Choroid plexus epithelial cell (primary cell): Measurements from ENCODE around the gene SPAG8.

Experiments
- DNase-seq: peaks from one replicate; pipeline ENCODE4 v3.0.0-alpha.2; 2010; ENCODE audit warnings: low read depth
- H3K4me3 ChIP-seq: 2 replicates; pipeline ENCODE4 v1.5.1; 2011; ENCODE audit warnings: low read depth, mild to moderate bottlenecking, control low read depth, low read length, moderate library complexity
- TF ChIP-seq, protein P1 (sequence below): conservative IDR thresholded peaks from 2 replicates; pipeline ENCODE4 v1.5.1; 2011; ENCODE audit warnings: low read depth, mild to moderate bottlenecking, control low read depth, inconsistent platforms, low read length, moderate library complexity

The SPAG8 gene

DNA sequence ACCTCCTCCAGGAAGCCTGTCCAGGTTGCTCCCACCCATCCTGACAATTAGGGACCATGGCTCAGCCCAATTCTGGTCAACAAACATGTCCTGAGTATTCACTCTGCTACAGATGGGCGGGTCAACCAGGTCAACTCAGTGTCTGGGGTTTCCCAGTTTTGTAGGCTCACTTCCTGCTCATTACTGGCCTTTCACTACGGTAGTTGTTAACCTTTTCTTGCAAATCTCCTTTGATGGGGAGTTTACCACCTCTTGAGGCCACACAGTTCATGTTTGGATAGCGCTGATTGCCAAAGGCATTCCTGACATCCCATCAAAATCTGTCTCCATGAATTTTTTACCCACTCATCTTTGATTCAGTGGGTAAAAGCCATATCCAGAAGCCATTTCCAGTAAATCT is 30.7 kb upstream of the SPAG8 start:
- H3K4me3 ChIP-seq, result no peak overlapping the region
- no peak for DNase-seq
- TF ChIP-seq, protein P1, sequence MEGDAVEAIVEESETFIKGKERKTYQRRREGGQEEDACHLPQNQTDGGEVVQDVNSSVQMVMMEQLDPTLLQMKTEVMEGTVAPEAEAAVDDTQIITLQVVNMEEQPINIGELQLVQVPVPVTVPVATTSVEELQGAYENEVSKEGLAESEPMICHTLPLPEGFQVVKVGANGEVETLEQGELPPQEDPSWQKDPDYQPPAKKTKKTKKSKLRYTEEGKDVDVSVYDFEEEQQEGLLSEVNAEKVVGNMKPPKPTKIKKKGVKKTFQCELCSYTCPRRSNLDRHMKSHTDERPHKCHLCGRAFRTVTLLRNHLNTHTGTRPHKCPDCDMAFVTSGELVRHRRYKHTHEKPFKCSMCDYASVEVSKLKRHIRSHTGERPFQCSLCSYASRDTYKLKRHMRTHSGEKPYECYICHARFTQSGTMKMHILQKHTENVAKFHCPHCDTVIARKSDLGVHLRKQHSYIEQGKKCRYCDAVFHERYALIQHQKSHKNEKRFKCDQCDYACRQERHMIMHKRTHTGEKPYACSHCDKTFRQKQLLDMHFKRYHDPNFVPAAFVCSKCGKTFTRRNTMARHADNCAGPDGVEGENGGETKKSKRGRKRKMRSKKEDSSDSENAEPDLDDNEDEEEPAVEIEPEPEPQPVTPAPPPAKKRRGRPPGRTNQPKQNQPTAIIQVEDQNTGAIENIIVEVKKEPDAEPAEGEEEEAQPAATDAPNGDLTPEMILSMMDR, result no peak

DNA sequence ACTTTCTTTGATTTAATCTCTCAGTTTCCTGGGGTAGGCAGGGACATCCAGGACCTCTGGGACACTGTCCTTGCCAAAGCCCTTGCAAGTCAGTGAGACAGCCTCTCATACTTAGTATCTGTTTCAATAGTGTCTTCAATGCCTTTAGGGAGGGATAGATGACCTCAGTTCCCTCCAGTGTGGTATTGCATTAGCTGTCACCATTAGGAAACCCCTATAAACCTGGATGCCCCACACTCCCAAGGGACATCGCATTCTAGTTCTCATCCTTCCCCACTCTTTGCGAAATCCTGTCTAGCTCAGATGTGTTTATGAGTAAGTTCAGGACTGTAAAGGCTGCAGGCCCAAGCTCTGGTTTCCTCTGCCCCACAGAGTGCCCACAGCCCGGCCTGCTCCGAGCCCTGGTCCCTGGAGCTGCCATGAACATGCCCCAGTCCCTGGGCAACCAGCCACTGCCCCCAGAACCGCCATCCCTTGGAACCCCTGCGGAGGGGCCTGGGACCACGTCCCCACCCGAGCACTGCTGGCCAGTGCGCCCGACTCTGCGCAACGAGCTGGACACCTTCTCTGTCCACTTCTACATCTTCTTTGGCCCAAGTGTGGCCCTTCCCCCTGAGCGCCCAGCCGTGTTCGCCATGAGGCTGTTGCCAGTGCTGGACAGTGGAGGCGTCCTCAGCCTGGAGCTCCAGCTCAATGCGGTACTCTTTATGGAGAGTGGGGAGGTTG is 30.1 kb upstream of the SPAG8 start:
- TF ChIP-seq, protein P1, result no peak
- no peak for DNase-seq
- no peak overlapping the region for H3K4me3 ChIP-seq

DNA sequence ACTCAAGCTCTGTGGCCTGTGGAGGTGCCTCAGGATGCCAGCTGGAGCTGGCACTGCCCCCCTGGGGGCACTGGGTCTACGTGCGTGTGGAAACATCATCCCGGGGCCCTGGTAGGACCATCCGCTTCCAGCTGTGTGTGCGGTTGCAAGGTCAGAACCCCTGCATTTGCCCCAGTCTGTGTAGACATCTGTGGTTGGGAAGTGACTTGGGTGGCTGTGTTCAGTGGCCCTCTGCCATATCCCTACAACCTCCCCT is 29.5 kb upstream of the SPAG8 start:
- TF ChIP-seq, protein P1, result no peak
- DNase-seq, result no peak
- no peak overlapping the region for H3K4me3 ChIP-seq

DNA sequence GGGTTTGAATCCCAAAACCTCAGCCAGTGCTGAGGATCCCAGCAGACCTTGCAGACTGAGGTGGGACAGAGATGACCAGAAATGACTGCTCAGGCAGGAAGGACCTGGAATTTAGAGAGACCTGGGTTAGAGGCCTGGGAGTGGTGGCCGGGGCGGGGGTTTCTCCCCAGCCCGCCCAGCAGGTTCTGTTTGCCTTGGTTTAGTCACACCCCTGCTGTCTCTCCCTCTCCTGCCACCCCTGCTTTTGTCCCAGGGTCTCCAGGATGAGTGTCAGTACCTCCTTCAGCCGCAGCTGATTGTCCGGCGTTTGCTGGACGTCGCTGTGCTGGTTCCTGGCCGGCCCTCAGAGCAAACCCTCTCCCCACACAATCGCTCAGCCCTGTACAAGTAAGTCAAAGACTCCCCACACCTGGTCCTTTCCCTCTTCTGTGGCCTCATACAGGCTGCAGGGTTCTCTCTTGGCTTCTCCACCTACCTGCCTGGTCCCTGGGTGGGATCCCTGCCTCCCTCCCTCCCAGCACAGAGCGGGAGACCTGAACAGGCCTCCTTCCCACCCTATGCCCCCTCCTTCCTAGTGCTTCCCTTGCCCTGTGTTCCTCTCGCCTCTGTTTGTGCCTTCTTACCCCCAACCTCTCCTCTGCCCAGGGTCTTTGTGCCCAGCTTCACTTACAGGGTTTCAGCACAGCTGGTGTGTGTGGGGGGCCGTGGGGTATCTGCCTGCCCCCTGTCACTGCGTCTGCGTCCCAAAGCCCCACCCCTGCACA is 29.0 kb upstream of the SPAG8 start:
- no peak for DNase-seq
- no peak overlapping the region for H3K4me3 ChIP-seq
- TF ChIP-seq, protein P1, result no peak

DNA sequence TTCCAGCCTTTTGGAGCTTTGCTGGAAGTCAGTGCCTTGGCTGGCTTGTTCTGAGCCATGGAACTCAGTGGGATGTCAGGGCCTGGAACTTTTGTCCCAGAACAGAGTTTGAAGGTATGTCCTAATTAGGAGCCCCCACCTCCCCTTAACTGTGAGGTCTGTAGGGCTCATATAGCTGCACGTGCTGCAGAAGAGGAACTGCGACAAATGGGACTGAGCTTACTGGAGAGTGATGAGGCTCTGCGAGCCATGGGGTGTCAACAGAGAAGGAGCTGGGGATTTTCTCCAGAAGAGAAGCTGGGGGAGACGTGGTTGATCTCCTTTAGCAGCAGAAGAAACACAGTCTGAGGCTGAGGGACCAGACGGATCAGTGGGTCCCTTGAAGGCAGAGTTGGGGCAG is 27.9 kb upstream of the SPAG8 start:
- H3K4me3 ChIP-seq, result no peak overlapping the region
- TF ChIP-seq, protein P1, result no peak
- no peak for DNase-seq

DNA sequence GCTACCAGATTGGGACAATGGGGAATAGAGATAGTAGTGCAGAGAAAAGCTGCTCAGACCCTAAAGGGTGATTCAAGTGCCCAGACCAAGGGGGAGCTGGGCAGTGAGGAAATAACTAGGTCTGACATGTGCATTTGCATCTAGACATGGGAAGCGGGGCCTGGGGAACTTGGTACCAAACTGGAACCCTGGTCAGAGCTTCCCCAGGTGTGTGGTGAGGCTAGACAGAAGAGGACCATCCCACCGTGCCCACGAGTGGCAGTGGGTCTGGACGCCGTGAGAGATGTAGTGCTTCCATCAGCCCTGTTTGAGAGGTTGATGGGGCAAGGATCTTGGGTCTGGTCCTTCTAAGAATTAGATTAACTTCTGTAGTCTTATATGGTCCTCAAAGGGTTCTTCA is 24.5 kb upstream of the SPAG8 start:
- H3K4me3 ChIP-seq, result no peak overlapping the region
- TF ChIP-seq, protein P1, result no peak
- DNase-seq, result no peak

DNA sequence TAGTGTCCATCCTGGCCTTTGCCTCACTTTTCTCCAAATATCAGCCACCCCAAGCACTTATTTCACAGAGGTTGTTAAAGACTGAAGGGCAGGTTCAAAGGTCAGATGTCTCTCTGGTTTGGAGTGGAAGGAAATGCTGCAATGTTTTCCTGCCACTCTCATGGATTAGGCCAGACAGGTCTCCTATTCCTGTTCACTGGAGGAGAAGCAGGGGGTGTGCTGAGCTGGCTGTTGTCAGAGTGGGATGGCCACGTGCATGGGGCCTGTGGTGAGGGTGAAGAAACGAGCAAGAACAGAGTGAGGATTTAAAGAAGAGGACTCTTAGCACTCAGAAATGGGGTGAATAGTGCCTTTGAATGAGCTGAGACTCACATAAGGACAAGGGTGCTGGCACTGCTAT is 23.7 kb upstream of the SPAG8 start:
- no peak overlapping the region for H3K4me3 ChIP-seq
- DNase-seq, result no peak
- TF ChIP-seq, protein P1, result no peak
